Right kidney (tissue), 9 donors: ENCODE data around the gene MFN1.
"Not testable (repeated sequence)": the region's sequence is repeated elsewhere in the genome, so short reads cannot be mapped to it uniquely, and the experiment has no call there.

Experiments
- DNase-seq: peaks from one replicate; pipeline ENCODE4 v3.0.0-alpha.2; 2016
- long read RNA-seq, 8 donors: transcript quantifications; one replicate each; lab custom pipeline, GENCODE V29; 2026

The MFN1 gene
- long read RNA-seq, donor 1, full-length matches to known transcripts, result 2 of 30 reads
- long read RNA-seq, donor 1, partial matches to known transcripts, result 28 of 30 reads
- long read RNA-seq, donor 1, other reads (novel, unspliced or antisense), result 0 of 30 reads
- long read RNA-seq, donor 2, full-length matches to known transcripts, result 2 of 11 reads
- long read RNA-seq, donor 2, partial matches to known transcripts, result 9 of 11 reads
- long read RNA-seq, donor 2, other reads (novel, unspliced or antisense), result 0 of 11 reads
- long read RNA-seq, donor 3, full-length matches to known transcripts, result 1 of 1 reads
- long read RNA-seq, donor 3, partial matches to known transcripts, result 0 of 1 reads
- long read RNA-seq, donor 3, other reads (novel, unspliced or antisense), result 0 of 1 reads
- long read RNA-seq, donor 4, full-length matches to known transcripts, result 3 of 3 reads
- long read RNA-seq, donor 4, partial matches to known transcripts, result 0 of 3 reads
- long read RNA-seq, donor 4, other reads (novel, unspliced or antisense), result 0 of 3 reads
- long read RNA-seq, donor 5, full-length matches to known transcripts, result 5 of 33 reads
- long read RNA-seq, donor 5, partial matches to known transcripts, result 28 of 33 reads
- long read RNA-seq, donor 5, other reads (novel, unspliced or antisense), result 0 of 33 reads
- long read RNA-seq, donor 6, result 0 reads
- long read RNA-seq, donor 7, full-length matches to known transcripts, result 5 of 10 reads
- long read RNA-seq, donor 7, partial matches to known transcripts, result 5 of 10 reads
- long read RNA-seq, donor 7, other reads (novel, unspliced or antisense), result 0 of 10 reads
- long read RNA-seq, donor 8, full-length matches to known transcripts, result 2 of 2 reads
- long read RNA-seq, donor 8, partial matches to known transcripts, result 0 of 2 reads
- long read RNA-seq, donor 8, other reads (novel, unspliced or antisense), result 0 of 2 reads

- peak; percentile 91 for DNase-seq
Measured at GRCh38 chr3:179347345-179348194, at the start of gene MFN1. TSS of gene MFN1 (plus strand) at chr3:179347709. CDS start at chr3:179348852, 1,143 bp downstream.

- DNase-seq, result no peak
Measured at GRCh38 chr3:179297971-179298725, 49.4 kb upstream of the MFN1 start.

- no peak for DNase-seq
Measured at GRCh38 chr3:179299316-179299715, 48.2 kb upstream of the MFN1 start.

- DNase-seq, result no peak
Measured at GRCh38 chr3:179299999-179300613, 47.4 kb upstream of the MFN1 start.

GRCh38 chr3:179301645-179302044 is 45.9 kb upstream of the MFN1 start:
- no peak for DNase-seq

- DNase-seq, result no peak
Measured at GRCh38 chr3:179302111-179302510, 45.4 kb upstream of the MFN1 start.

- no peak for DNase-seq
Measured at GRCh38 chr3:179304605-179305004, 42.9 kb upstream of the MFN1 start.

- DNase-seq, result not testable (repeated sequence)
Measured at GRCh38 chr3:179307362-179307761, 40.1 kb upstream of the MFN1 start.

GRCh38 chr3:179308001-179308400 is 39.5 kb upstream of the MFN1 start:
- DNase-seq, result no peak

GRCh38 chr3:179309225-179310078 is 38.1 kb upstream of the MFN1 start:
- no peak for DNase-seq

- DNase-seq, result no peak
Measured at GRCh38 chr3:179318876-179319275, 28.6 kb upstream of the MFN1 start.

- peak; percentile 27 for DNase-seq
Measured at GRCh38 chr3:179321668-179322285, 25.7 kb upstream of the MFN1 start.

GRCh38 chr3:179322286-179323196 is 25.0 kb upstream of the MFN1 start, which contains the start of gene ZNF639:
TSS of gene ZNF639 (plus strand) at chr3:179323031. CDS start at chr3:179328294, 5,263 bp downstream.
- peak; percentile 89 for DNase-seq

- DNase-seq, result peak; percentile 92
Measured at GRCh38 chr3:179323197-179324110, 24.1 kb upstream of the MFN1 start.

- peak; percentile 28 for DNase-seq
Measured at GRCh38 chr3:179324270-179324754, 23.2 kb upstream of the MFN1 start.

GRCh38 chr3:179330438-179330837 is 17.1 kb upstream of the MFN1 start:
- DNase-seq, result no peak

GRCh38 chr3:179332240-179332639 is 15.3 kb upstream of the MFN1 start:
- DNase-seq, result no peak
